Mesothelial cell of epicardium (in vitro differentiated cells): ENCODE data around the gene KIF21B. TPM values are rescaled to one million over a fixed set of nuclear protein-coding genes. Genes with fewer than 3 reads are reported as not detected.
"Not testable (repeated sequence)": the region's sequence is repeated elsewhere in the genome, so short reads cannot be mapped to it uniquely, and the experiment has no call there.

Experiments used
- DNase-seq, 2 experiments: peaks; one replicate each; pipeline ENCODE4 v3.0.0; 2021; ENCODE audit warnings: low spot score in 2 of 2; ENCODE audit not compliant: unreplicated experiment in 2 of 2
- H3K27ac Mint-ChIP-seq: 2 replicates; pipeline ENCODE4 v1.8.0; 2021; ENCODE audit warnings: mixed read lengths
- H3K27me3 Mint-ChIP-seq: 2 replicates; pipeline ENCODE4 v1.8.0; 2021; ENCODE audit warnings: low read depth, mixed read lengths
- H3K36me3 Mint-ChIP-seq: 2 replicates; pipeline ENCODE4 v1.8.0; 2021; ENCODE audit warnings: mixed read lengths
- H3K4me1 Mint-ChIP-seq: 2 replicates; pipeline ENCODE4 v1.8.0; 2021; ENCODE audit warnings: mixed read lengths
- H3K4me3 Mint-ChIP-seq: 2 replicates; pipeline ENCODE4 v1.8.0; 2021; ENCODE audit warnings: mild to moderate bottlenecking, moderate library complexity, mixed read lengths
- H3K9me3 Mint-ChIP-seq: 2 replicates; pipeline ENCODE4 v1.8.0; 2021; ENCODE audit warnings: mixed read lengths
- CTCF ChIP-seq: fragments of 200-600 bp; sonication (generic); IDR thresholded peaks from one replicate; pipeline ENCODE4 v1.5.0; 2021; ENCODE audit warnings: antibody characterized with exemption; ENCODE audit not compliant: unreplicated experiment
- total RNA-seq: library from RNA; stranded (reverse); gene quantifications from 3 replicates; pipeline ENCODE4 v1.2.1, GENCODE V29; 2021

KIF21B gene
- total RNA-seq, 1 donor from 2014 or later: 7.0 TPM

- peaks cover 25% of the 10 kb centered on the region for H3K9me3 Mint-ChIP-seq
- no peak overlapping the region for H3K27ac Mint-ChIP-seq
- DNase-seq: no peak
- TF ChIP-seq CTCF: no peak
- no peak overlapping the region for H3K4me3 Mint-ChIP-seq
- no peaks in the 10 kb centered on the region for H3K27me3 Mint-ChIP-seq
- H3K4me1 Mint-ChIP-seq: no peaks in the 10 kb centered on the region
- peaks cover 6% of the 10 kb centered on the region for H3K36me3 Mint-ChIP-seq
These were observed 84.6 kb downstream of the KIF21B start for GRCh38 chr1:200938955-200939354.

DNA sequence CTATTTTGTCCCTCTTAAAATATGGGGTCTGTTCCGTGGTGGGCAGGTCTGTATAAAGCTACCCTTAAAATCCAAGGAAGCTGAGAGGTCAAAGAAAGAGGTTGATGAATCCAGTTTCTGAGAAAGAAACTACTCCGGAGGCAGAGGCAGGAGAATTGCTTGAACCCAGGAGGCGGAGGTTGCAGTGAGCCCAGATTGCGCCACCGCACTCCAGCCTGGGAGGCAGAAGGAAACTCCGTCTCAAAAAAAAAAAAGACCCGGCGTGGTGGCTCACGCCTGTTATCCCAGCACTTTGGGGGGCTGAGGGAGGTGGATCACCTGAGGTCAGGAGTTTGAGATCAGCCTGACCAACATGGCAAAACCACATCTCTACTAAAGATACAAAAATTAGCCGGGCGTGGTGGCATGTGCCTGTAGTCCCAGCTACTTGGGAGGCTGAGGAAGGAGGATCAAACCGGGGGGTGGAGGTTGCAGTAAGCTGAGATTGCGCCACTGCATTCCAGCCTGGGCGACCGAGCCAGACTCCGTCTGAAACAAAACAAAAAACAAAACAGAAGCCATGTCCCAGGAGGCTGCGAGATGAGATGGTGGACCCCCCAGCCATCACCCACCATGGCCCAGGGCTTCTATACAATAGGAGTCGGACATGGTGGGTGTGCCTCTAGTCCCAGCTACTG, 88.1 kb downstream of the KIF21B start:
- not testable (repeated sequence) for H3K36me3 Mint-ChIP-seq, H3K27ac Mint-ChIP-seq, H3K9me3 Mint-ChIP-seq, H3K4me3 Mint-ChIP-seq, DNase-seq, H3K27me3 Mint-ChIP-seq, H3K4me1 Mint-ChIP-seq

DNA sequence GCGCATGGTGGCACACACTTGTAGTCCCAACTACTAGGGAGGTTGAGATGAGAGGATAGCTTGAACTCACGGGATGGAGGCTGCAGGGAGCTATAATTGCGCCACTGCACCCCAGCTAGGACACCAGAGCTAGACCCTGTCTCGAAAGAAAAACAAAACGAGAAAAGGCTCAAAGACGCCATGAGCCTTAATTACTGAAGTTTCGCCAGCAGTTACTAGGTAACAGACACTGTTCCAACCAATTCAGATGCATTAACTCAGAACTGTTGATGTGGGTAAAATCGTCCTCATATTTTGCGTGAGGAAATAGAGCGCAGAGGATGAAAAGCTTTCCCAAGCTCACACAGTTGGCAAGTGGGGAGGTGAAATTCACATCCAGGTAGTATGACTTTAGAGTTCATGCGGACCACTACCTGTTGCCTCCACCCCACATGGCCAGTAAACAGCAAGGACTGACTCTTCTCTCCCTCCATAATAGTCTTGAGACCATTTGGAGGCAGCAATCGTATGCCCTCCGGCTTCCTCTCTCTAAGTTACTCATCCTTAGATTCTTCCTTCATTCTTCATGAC, 88.8 kb downstream of the KIF21B start:
- no peaks in the 10 kb centered on the region for H3K4me1 Mint-ChIP-seq
- DNase-seq: no peak
- H3K9me3 Mint-ChIP-seq: peaks cover under 1% of the 10 kb centered on the region
- TF ChIP-seq CTCF: no peak
- H3K27ac Mint-ChIP-seq: no peak overlapping the region
- peaks cover 2% of the 10 kb centered on the region for H3K27me3 Mint-ChIP-seq
- H3K36me3 Mint-ChIP-seq: no peaks in the 10 kb centered on the region
- no peak overlapping the region for H3K4me3 Mint-ChIP-seq

GRCh38 chr1:200931776-200932175, 91.7 kb downstream of the KIF21B start:
- Mint-ChIP-seq H3K4me3 (no peak overlapping the region), H3K27me3 (peaks cover 2% of the 10 kb centered on the region), H3K4me1 (no peaks in the 10 kb centered on the region), H3K27ac (no peak overlapping the region), H3K36me3 (no peaks in the 10 kb centered on the region), H3K9me3 (no peaks in the 10 kb centered on the region)
- TF ChIP-seq CTCF: no peak
- no peak for DNase-seq

DNA sequence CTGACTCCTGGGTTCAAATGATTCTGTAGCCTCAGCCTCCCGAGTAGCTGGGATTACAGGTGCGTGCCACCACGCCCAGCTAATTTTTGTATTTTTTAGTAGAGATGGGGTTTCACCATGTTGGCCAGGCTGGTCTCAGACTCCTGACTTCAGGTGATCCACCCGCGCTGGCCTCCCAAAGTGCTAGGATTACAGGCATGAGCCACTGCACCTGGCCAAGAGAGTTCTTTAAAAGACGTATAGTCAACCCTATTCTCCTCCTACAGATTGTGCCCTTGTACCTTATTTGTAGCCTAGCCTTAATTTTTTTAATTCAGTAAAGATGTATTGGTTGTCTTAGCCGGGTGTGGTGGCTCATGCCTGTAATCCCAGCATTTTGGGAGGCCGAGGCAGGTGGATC, 93.2 kb downstream of the KIF21B start:
- not testable (repeated sequence) for DNase-seq, H3K4me3 Mint-ChIP-seq, H3K27me3 Mint-ChIP-seq, H3K4me1 Mint-ChIP-seq, H3K36me3 Mint-ChIP-seq, H3K27ac Mint-ChIP-seq, H3K9me3 Mint-ChIP-seq

DNA sequence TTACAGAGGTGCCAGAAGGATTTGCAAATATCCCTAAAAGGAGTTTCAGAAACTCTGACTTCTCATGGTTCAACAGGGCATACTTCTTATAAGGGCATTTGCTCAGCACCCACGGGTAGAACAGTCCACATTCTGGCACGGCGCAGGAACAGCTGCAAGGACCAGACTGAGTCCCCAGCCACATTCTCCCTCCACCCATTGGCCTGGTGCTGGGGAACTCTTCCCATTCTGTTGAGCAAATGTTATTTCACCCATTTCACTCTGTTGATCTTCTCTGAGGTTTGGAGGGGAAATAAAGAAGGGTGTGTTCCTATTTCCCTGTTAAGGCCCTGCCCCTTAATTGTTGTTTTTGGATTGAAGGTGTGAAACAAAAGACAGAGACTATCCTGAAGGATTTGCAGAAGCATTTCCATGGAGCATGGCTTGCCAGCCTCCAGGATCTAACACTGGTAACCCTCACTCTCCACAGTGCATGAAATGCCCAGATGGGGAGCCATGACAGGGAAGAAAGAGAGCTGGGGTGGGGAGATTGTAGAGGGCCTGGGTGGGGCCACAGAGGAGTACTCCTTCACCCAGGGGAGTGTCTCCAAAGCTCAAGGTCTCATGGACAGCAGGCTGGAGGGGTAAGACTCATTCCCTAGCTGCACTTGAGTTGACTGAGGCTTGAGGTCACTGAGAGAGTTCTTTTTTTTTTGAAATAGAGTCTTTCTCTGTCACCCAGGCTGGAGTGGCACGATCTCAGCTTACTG, 93.8 kb downstream of the KIF21B start:
- Mint-ChIP-seq H3K36me3 (no peaks in the 10 kb centered on the region), H3K4me3 (no peak overlapping the region), H3K27ac (no peak overlapping the region), H3K4me1 (no peaks in the 10 kb centered on the region), H3K27me3 (peaks cover 2% of the 10 kb centered on the region), H3K9me3 (no peaks in the 10 kb centered on the region)
- TF ChIP-seq CTCF: no peak
- DNase-seq: no peak
